Cardiac fibroblast (primary cell): ENCODE data around the gene ICAM4.

Experiments used
- DNase-seq, 2 donors: peaks; one replicate each; pipeline versions ENCODE4 v3.0.0 to v3.0.0-alpha.2; 2010; ENCODE audit warnings: low read depth in 2 of 2
- H3K4me3 ChIP-seq, 2 donors: replicated peaks in 1 of 2; 1 replicate in 1 of 2; 2 replicates in 1 of 2; pipeline ENCODE4 v1.5.1; 2011; ENCODE audit warnings: low read depth in 2 of 2, low read length in 2 of 2, mild to moderate bottlenecking in 2 of 2, moderate library complexity in 1 of 2
- TF ChIP-seq, protein P1 (sequence below): IDR thresholded peaks from one replicate; pipeline ENCODE4 v1.5.1; 2011; ENCODE audit warnings: low read depth, mild to moderate bottlenecking, low read length, inconsistent platforms

Gene ICAM4

DNA sequence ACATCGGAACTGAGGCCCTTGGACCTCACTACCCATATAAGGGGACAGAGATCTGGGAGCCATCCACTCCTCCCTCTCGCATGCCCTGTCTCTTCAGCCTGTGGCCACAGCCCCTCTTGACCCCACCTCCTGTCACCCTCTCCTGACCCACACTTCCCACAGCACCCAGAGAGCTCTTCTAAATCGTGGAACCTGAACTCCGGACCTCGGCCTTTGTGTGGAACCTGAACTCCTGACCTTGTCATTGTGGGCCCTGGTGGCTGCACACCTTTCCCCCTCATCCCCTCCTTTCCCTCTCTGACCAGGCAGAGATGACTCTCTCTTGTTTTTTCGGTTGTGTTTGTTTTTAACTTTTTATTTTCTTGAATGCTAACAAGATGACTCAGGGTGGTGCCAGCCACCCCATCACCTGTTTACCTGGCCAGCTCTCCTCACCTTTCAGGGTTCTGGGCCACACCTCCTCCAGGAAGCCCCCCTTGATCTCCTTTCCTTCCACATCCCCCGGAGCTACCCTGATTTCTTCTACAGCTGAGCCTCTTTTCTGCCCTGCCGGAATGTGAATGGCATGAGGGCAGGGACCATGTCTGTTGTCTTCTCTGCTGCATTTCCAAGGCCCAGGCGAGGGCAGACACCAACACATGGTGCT is 29.7 kb upstream of the ICAM4 start:
- no peak overlapping the region for H3K4me3 ChIP-seq
- TF ChIP-seq, protein P1, sequence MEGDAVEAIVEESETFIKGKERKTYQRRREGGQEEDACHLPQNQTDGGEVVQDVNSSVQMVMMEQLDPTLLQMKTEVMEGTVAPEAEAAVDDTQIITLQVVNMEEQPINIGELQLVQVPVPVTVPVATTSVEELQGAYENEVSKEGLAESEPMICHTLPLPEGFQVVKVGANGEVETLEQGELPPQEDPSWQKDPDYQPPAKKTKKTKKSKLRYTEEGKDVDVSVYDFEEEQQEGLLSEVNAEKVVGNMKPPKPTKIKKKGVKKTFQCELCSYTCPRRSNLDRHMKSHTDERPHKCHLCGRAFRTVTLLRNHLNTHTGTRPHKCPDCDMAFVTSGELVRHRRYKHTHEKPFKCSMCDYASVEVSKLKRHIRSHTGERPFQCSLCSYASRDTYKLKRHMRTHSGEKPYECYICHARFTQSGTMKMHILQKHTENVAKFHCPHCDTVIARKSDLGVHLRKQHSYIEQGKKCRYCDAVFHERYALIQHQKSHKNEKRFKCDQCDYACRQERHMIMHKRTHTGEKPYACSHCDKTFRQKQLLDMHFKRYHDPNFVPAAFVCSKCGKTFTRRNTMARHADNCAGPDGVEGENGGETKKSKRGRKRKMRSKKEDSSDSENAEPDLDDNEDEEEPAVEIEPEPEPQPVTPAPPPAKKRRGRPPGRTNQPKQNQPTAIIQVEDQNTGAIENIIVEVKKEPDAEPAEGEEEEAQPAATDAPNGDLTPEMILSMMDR: no peak
- DNase-seq: no peak

DNA sequence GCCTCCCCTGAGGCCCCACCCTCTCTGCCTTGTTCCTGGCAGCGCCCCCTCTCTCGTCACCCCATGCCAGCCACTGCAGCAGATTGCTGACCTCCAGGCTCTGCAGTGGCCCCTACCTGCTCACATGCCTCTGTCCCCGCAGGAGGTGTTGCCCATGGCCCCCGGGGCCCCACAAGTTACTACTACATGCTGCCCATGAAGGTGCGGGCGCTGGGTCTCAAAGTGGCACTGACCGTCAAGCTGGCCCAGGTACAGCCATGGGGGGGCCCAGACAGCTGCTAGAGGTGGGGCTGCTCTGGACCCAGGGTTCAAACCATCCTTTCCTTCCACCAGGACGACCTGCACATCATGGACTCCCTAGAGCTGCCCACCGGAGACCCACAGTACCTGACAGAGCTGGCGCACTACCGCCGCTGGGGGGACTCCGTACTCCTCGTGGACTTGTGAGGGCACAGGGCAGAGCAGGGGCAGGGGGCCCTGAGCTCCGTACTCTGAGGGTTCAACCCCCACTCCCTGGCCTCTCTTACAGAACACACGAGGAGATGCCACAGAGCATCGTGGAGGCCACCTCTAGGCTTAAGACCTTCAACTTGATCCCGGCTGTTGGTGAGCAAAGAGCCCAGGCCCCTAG is 28.6 kb upstream of the ICAM4 start:
- no peak for DNase-seq
- TF ChIP-seq, protein P1: no peak

DNA sequence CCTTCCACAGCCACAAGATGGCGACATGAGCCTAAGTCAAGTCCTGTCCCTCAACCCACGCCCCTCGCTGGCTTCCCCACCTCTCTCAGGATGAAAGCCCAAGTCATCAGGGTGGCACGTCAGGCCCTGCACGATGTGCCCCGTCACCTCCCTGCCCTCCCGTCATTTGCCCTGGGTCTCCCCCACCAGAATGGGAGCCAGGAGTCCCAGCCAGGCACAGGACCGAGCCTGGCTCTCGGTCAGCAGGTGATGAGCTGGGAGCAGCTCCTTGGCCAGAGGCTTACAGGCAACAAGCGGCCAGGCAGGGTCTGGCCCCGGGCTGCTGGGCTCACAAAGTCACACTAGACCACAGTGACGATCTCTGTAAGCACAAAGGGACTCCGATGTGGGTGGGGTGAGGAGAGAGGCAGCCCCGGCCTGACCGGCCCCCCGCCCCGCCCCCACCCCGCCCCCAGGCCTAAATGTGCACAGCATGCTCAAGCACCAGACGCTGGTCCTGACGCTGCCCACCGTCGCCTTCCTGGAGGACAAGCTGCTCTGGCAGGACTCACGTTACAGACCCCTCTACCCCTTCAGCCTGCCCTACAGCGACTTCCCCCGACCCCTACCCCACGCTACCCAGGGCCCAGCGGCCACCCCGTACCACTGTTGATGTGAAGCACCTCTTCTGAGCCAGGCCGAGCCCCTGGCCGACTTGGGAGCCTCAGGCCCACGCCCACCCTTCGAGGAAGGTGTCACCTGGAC is 27.4 kb upstream of the ICAM4 start:
- H3K4me3 ChIP-seq: no peak overlapping the region
- TF ChIP-seq, protein P1: peak; percentile 71

More for the DNA sequence above, 28.6 kb upstream of the ICAM4 start:
- no peak overlapping the region for H3K4me3 ChIP-seq

DNA sequence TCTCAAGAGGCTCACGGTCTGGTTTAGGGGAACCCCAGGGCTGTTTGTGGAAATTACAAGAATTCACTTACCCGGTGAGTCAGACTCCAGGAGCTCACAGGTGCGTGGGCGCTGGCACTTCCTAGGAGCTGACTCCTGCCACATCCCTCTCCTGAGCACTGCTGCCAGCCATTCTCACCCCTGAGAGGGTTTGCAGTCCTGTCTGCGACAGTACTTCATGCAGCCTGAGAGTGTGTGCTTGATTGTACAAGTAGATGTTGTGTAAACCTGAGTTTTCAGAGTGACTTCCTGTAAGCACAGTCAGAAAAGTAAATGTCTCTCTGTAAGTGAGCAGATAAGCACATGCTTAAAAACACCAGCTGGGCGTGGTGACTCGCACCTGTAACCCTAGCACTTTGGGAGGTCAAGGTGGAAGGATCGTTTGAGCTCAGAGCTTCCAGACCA is 26.6 kb upstream of the ICAM4 start:
- H3K4me3 ChIP-seq: no peak overlapping the region
- TF ChIP-seq, protein P1: no peak
- DNase-seq: no peak

More for the DNA sequence above, 27.4 kb upstream of the ICAM4 start:
- peak; percentile 89 to 90 for DNase-seq

DNA sequence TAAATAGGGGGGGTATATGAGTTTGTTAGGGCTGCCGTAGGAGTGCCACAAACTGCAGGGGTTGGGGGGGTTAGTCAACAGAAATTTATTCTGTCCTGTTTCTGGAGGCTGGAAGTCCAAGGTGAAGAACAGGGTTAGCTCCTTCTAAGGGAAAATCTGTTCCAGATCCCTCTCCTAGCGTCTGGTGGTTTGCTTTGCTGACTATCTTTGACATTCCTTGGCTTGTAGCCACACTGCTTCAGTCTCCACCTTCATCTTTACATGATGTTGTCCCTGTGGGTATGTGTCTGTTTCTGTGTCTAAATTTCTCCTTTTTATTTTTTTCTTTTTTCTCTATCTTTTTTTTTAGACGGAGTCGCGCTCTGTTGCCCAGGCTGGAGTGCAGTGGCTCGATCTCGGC is 24.0 kb upstream of the ICAM4 start:
- TF ChIP-seq, protein P1: no peak
- no peak overlapping the region for H3K4me3 ChIP-seq
- peak; percentile 36 to 40 for DNase-seq

DNA sequence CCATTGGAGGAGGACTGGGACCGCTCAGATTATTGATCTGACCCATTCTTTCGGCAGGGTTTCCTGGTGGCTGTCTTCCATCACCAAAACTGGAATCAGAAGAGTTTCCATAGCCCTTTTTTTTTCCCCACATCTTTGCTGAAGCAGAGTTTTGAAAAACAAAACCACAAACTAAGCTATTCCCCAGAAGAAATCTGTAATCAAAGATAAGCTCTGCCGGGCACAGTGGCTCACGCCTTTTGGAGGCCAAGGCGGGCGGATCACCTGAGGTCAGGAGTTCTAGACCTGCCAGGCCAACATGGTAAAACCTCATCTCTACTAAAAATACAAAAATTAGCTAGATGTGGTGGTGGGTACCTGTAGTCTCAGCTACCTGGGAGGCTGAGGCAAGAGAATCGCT is 20.0 kb upstream of the ICAM4 start:
- H3K4me3 ChIP-seq: no peak overlapping the region
- DNase-seq: no peak
- TF ChIP-seq, protein P1: no peak
